Smooth muscle cell (in vitro differentiated cells): ENCODE data around the gene BCL2. TPM values are rescaled to one million over a fixed set of nuclear protein-coding genes. Genes with fewer than 3 reads are reported as not detected.

Source experiments
- DNase-seq: peaks from one replicate; lab custom pipeline; 2025; ENCODE audit not compliant: unreplicated experiment; lab: John Stamatoyannopoulos, UW
- H2AFZ ChIP-seq: fragments of 200-600 bp; sonication (generic); 2 replicates; pipeline ENCODE4 v1.6.0; 2016; ENCODE audit warnings: antibody characterized with exemption, low read depth, mild to moderate bottlenecking
- H3F3A ChIP-seq: fragments of 200-600 bp; sonication (generic); 2 replicates; pipeline ENCODE4 v1.6.0; 2017; ENCODE audit warnings: antibody characterized with exemption, low read depth
- H3K27ac ChIP-seq: fragments of 200-600 bp; sonication (generic); 2 replicates; pipeline ENCODE4 v1.5.1; 2016; ENCODE audit warnings: low read depth, mild to moderate bottlenecking
- H3K27me3 ChIP-seq: fragments of 200-600 bp; sonication (generic); 2 replicates; pipeline ENCODE4 v1.6.1; 2016; ENCODE audit warnings: low read depth, mild to moderate bottlenecking
- H3K36me3 ChIP-seq: fragments of 200-600 bp; sonication (generic); 2 replicates; pipeline ENCODE4 v1.5.1; 2016; ENCODE audit warnings: low read depth
- H3K4me1 ChIP-seq: fragments of 200-600 bp; sonication (generic); 2 replicates; pipeline ENCODE4 v1.5.1; 2016; ENCODE audit warnings: low read depth
- H3K4me2 ChIP-seq: fragments of 200-600 bp; sonication (generic); 2 replicates; pipeline ENCODE4 v1.6.0; 2016; ENCODE audit warnings: mild to moderate bottlenecking
- H3K4me3 ChIP-seq: fragments of 200-600 bp; sonication (generic); 2 replicates; pipeline ENCODE4 v1.5.1; 2016; ENCODE audit warnings: mild to moderate bottlenecking
- H3K79me2 ChIP-seq: fragments of 200-600 bp; sonication (generic); 2 replicates; pipeline ENCODE4 v1.6.0; 2016; ENCODE audit warnings: low read depth, mild to moderate bottlenecking
- H3K9ac ChIP-seq: fragments of 200-600 bp; sonication (generic); 2 replicates; pipeline ENCODE4 v1.6.0; 2016; ENCODE audit warnings: low read depth
- H3K9me3 ChIP-seq: fragments of 200-600 bp; sonication (generic); replicated peaks from 2 replicates; pipeline ENCODE4 v1.5.1; 2016; ENCODE audit warnings: low read depth
- H4K20me1 ChIP-seq: fragments of 200-600 bp; sonication (generic); 2 replicates; pipeline ENCODE4 v1.6.0; 2016; ENCODE audit warnings: low read depth
- WGBS: methylation state at CpG from one replicate; pipeline ENCODE4 v1.1.7; 2016; ENCODE audit warnings: low lambda C conversion rate; 5-methylcytosine and 5-hydroxymethylcytosine counted together
- polyA plus RNA-seq: library from polyadenylated mRNA; unstranded; fragments of >200 nt; fragmentation: Nextera tagmentation; extraction: Ambion mirVana; gene quantifications from 2 replicates; pipeline ENCODE4 v1.2.1, GENCODE V29; 2016
- total RNA-seq: library from RNA; depleted of rRNA; stranded (reverse); fragments of >200 nt; gene quantifications from 2 replicates; pipeline ENCODE4 v1.2.3, GENCODE V29; 2014
- TF ChIP-seq, protein P1 (sequence below): fragments of 200-600 bp; sonication (generic); IDR thresholded peaks from 2 replicates; pipeline ENCODE4 v1.5.1; 2017; ENCODE audit warnings: borderline replicate concordance, mild to moderate bottlenecking, antibody characterized with exemption; ENCODE audit not compliant: insufficient read depth, poor library complexity, severe bottlenecking

BCL2 gene
- total and polyA plus RNA-seq, 2 experiments from 2014 or later, result 0.85 TPM; not detected in 1

DNA sequence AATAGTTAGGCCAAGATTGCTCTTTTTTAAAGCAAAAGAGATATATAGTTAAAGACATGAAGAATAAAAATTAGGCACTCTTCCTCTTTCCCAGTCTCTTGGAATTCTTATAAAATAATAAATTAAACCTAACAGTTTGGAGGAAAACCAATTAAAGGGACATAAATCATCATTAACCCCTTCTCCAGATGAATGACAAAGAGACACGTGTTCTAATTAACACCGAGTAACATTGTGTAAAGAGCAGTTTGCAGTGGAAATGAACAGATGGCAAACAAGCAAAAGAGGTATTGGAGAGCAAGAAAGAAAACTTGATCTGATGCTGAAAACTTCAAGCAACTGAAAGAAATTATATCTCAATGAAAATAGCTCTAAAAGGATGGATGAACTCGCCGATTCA is 48.4 kb downstream of the BCL2 start:
- Histone ChIP-seq H3K27ac (no peak overlapping the region), H4K20me1 (no peaks in the 10 kb centered on the region), H3K27me3 (peaks cover 5% of the 10 kb centered on the region), H3K9me3 (no peaks in the 10 kb centered on the region), H3K4me1 (no peaks in the 10 kb centered on the region), H3K4me3 (no peak overlapping the region), H2AFZ (no peak overlapping the region), H3K79me2 (no peaks in the 10 kb centered on the region), H3K36me3 (no peaks in the 10 kb centered on the region), H3K4me2 (no peak overlapping the region), H3K9ac (no peak overlapping the region), H3F3A (no peaks in the 10 kb centered on the region)
- WGBS, result 91% methylated on average over 4 of the region's 4 CpGs
- DNase-seq, result no peak
- TF ChIP-seq, protein P1, sequence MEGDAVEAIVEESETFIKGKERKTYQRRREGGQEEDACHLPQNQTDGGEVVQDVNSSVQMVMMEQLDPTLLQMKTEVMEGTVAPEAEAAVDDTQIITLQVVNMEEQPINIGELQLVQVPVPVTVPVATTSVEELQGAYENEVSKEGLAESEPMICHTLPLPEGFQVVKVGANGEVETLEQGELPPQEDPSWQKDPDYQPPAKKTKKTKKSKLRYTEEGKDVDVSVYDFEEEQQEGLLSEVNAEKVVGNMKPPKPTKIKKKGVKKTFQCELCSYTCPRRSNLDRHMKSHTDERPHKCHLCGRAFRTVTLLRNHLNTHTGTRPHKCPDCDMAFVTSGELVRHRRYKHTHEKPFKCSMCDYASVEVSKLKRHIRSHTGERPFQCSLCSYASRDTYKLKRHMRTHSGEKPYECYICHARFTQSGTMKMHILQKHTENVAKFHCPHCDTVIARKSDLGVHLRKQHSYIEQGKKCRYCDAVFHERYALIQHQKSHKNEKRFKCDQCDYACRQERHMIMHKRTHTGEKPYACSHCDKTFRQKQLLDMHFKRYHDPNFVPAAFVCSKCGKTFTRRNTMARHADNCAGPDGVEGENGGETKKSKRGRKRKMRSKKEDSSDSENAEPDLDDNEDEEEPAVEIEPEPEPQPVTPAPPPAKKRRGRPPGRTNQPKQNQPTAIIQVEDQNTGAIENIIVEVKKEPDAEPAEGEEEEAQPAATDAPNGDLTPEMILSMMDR, result no peak

DNA sequence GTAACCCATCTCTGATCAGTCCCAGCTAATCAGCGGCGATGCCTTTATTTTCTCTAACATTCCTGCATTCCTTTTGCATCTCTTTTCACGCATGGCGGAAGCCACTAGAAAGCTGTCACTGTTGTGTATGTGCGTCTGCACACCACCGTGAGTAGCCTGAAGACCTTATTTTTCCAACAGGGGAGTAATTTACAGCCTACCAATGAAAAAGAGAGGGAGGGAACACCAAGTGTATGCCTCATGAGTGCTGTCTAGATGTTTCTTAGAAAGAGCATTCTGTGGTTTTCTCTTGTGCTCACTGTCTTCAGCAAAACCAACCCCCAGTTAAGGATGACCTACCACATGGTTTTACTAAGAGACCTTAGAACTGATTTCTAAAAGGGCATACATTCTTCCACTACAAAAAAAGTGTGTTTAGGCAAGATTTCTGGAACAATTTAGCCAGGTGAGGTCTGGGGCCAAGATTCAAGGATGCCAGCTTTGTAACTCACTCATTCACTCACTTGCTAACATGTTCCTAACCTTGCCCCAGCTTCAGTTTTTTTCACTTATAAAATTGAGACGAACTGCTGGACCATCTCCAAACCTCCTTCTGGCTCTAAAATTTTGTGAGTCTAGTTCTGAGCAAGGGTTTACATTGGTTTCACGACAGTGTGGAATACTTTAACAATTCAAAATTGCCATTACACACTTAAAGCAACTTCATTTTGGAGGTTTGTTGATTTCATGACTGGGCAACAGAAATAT is 51.4 kb downstream of the BCL2 start:
- DNase-seq, result no peak

DNA sequence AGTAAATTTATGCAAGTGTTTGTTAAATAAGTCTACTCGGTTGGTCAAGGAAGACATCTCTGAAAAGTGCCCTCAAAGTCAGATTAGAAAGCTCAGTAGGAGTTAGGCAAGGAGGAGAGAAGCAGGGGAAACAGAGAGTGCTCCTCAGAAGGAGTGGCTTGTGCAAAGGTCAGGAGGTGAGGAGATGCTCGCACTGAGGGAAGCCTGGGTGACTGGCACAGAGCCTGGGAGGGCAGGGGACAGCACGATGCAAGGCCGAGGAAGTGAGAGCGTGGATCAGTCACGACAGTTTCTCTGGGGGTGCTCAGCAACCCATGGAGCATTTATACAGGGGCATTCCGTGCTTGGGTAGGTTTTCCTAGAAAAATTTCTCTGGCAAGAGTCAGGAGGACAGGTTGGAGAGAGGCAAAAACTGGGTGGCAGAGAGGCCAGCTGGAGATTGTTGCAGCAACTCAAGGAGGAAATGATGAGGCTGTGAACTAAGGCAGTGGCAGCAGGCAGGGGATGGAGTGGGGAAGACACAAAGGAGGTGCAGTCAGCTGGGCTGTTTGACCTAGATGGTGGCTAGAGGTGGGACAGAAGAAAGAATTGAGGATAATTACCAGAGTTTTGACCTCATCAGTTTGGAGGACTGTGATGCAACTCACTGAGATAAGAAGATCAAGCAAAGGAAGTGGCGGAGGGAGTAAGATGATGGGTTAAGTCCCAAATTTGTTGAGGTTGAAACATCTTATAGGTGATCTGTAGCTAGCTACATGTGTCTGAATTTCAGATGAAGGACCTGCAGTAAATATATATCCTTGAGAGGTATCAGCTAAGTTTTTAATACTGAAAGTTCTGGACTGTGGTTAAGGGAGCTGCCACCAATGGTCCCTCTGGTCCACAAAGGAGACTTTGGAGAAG is 52.4 kb downstream of the BCL2 start:
- H3F3A ChIP-seq, result no peaks in the 10 kb centered on the region
- no peaks in the 10 kb centered on the region for H3K79me2 ChIP-seq
- no peak overlapping the region for H3K4me2 ChIP-seq
- TF ChIP-seq, protein P1, result no peak
- H3K9me3 ChIP-seq, result no peaks in the 10 kb centered on the region
- H2AFZ ChIP-seq, result no peak overlapping the region
- peaks cover 5% of the 10 kb centered on the region for H3K27me3 ChIP-seq
- no peaks in the 10 kb centered on the region for H3K4me1 ChIP-seq
- no peak overlapping the region for H3K27ac ChIP-seq
- H3K9ac ChIP-seq, result no peak overlapping the region
- WGBS, result 94% methylated on average over 8 of the region's 8 CpGs
- H3K4me3 ChIP-seq, result no peak overlapping the region
- no peaks in the 10 kb centered on the region for H3K36me3 ChIP-seq
- no peaks in the 10 kb centered on the region for H4K20me1 ChIP-seq
- DNase-seq, result no peak

More for the DNA sequence above, 51.4 kb downstream of the BCL2 start:
- Histone ChIP-seq H3F3A (no peaks in the 10 kb centered on the region), H3K27ac (no peak overlapping the region), H4K20me1 (no peaks in the 10 kb centered on the region), H3K4me1 (no peaks in the 10 kb centered on the region), H3K4me2 (no peak overlapping the region), H3K27me3 (peaks cover 5% of the 10 kb centered on the region), H2AFZ (no peak overlapping the region), H3K4me3 (no peak overlapping the region), H3K79me2 (no peaks in the 10 kb centered on the region), H3K9me3 (no peaks in the 10 kb centered on the region), H3K36me3 (no peaks in the 10 kb centered on the region), H3K9ac (no peak overlapping the region)
- TF ChIP-seq, protein P1, result no peak
- 78% methylated on average over 8 of the region's 8 CpGs for WGBS
